Tibial nerve (tissue), 4 donors: ENCODE results near the gene NFKBIB. TPM values are rescaled to one million over a fixed set of nuclear protein-coding genes. Genes with fewer than 3 reads are reported as not detected.
A peak's percentile ranks its signal among the peaks of the same experiment; 100 is the strongest.

Source experiments
- DNase-seq, 2 donors: peaks; one replicate each; pipeline ENCODE4 v3.0.0-alpha.2; 2019; ENCODE audit warnings: low spot score in 2 of 2
- H3K27ac ChIP-seq, 4 donors: fragments of 200-600 bp; sonication (generic) in 3 of 4; one replicate each; pipeline ENCODE4 v1.5.1; 2017 to 2019; ENCODE audit warnings: mild to moderate bottlenecking in 1 of 4
- H3K27me3 ChIP-seq, 2 donors: fragments of 200-600 bp; sonication (generic) in 1 of 2; one replicate each; pipeline versions ENCODE4 v1.5.1 to v1.6.0; 2017 to 2019
- H3K36me3 ChIP-seq, 3 donors: fragments of 200-600 bp; sonication (generic); one replicate each; pipeline ENCODE4 v1.5.1; 2018 to 2019
- H3K4me1 ChIP-seq, 4 donors: fragments of 200-600 bp; sonication (generic) in 3 of 4; one replicate each; pipeline ENCODE4 v1.5.1; 2017 to 2019
- H3K4me3 ChIP-seq, 4 donors: fragments of 200-600 bp; sonication (generic) in 3 of 4; one replicate each; pipeline ENCODE4 v1.5.1; 2017 to 2019; ENCODE audit warnings: mild to moderate bottlenecking in 1 of 4, moderate library complexity in 1 of 4
- H3K9me3 ChIP-seq, 4 donors: fragments of 200-600 bp; sonication (generic) in 3 of 4; one replicate each; pipeline ENCODE4 v1.5.1; 2017 to 2019
- CTCF ChIP-seq, 5 experiments: fragments of 200-600 bp in 3 of 5; fragments of 450-650 bp in 2 of 5; sonication (generic) in 3 of 5; IDR thresholded peaks; one replicate each; pipeline ENCODE4 v1.5.1; 2016 to 2019; ENCODE audit warnings: antibody characterized with exemption in 5 of 5, mild to moderate bottlenecking in 3 of 5, moderate library complexity in 2 of 5
- EP300 ChIP-seq, 2 donors: sonication (generic); formaldehyde crosslinking; IDR thresholded peaks; one replicate each; pipeline ENCODE4 v1.6.1; 2017; ENCODE audit warnings: antibody characterized with exemption in 2 of 2, mild to moderate bottlenecking in 1 of 2
- POLR2A ChIP-seq, 2 donors: fragments of 450-650 bp; IDR thresholded peaks; one replicate each; pipeline ENCODE4 v1.6.1; 2017; ENCODE audit warnings: antibody characterized with exemption in 2 of 2, mild to moderate bottlenecking in 2 of 2, moderate library complexity in 2 of 2
- whole genome bisulfite sequencing, 2 donors: methylation state at CpG; one replicate each; pipeline ENCODE4 v1.1.5; 2018; 5-methylcytosine and 5-hydroxymethylcytosine counted together
- total RNA-seq, 4 donors: library from RNA; depleted of rRNA; stranded (reverse); fragments of >200 nt; gene quantifications; one replicate each; pipeline ENCODE4 v1.1.0, GENCODE V29; 2016

Gene NFKBIB
- total RNA-seq, 4 donors from 2014 or later, result 16.0 to 33.0 (median 25.2) TPM

GRCh38 chr19:38929929-38930775, 30.4 kb downstream of the NFKBIB start, which contains the start of gene SARS2:
TSS of gene SARS2 (minus strand) at chr19:38930763. CDS start at chr19:38930736, 27 bp downstream.
- H3K27ac ChIP-seq, result peak within 1 kb of the TSS; percentile 77 to 88 (median 82)
- TF ChIP-seq EP300 (IDR thresholded peaks at IDR 0.05) (peak; percentile 83 to 94), CTCF (IDR thresholded peaks at IDR 0.05) (peak; percentile 98 to 100 (median 99)), POLR2A (IDR thresholded peaks at IDR 0.05) (peak in 1 of 2 donors; percentile 6)
- WGBS, 2 donors, result 3 to 5% methylated on average over 29 to 49 of the region's 49 CpGs

GRCh38 chr19:38930776-38931520, 31.2 kb downstream of the NFKBIB start, which contains the start of gene MRPS12:
TSS of gene MRPS12 (plus strand) at chr19:38930944. CDS start at chr19:38931295, 351 bp downstream.
- Histone ChIP-seq H3K4me3 (peak within 1 kb of the TSS; percentile 48 to 91 (median 76)), H3K4me1 (peaks cover 0 to 29% (median 14%) of the 10 kb centered on the region in 4 donors), H3K27ac (peak within 1 kb of the TSS; percentile 77 to 88 (median 82)), H3K9me3 (peaks cover 0 to 9% (median 0%) of the 10 kb centered on the region in 4 donors), H3K27me3 (no peaks in the 10 kb centered on the region), H3K36me3 (peaks cover 0 to 54% (median 0%) of the 10 kb centered on the region in 3 donors)
- DNase-seq, result peak; percentile 97 to 99
- WGBS, 2 donors, result 0 to 1% methylated on average over 26 to 40 of the region's 40 CpGs
- peak in 1 of 2 donors; percentile 35 for TF ChIP-seq POLR2A (IDR thresholded peaks at IDR 0.05)
- no peak for TF ChIP-seq CTCF (IDR thresholded peaks at IDR 0.05)
- peak in 1 of 2 donors; percentile 35 for TF ChIP-seq EP300 (IDR thresholded peaks at IDR 0.05)

More at GRCh38 chr19:38929929-38930775, 30.4 kb downstream of the NFKBIB start, which contains the start of gene SARS2:
- Histone ChIP-seq H3K4me3 (peak within 1 kb of the TSS; percentile 48 to 91 (median 76)), H3K4me1 (peaks cover 0 to 29% (median 14%) of the 10 kb centered on the region in 4 donors), H3K27me3 (no peaks in the 10 kb centered on the region), H3K36me3 (peaks cover 0 to 54% (median 0%) of the 10 kb centered on the region in 3 donors), H3K9me3 (peaks cover 0 to 6% (median 0%) of the 10 kb centered on the region in 4 donors)
- DNase-seq, result peak; percentile 78 to 90

GRCh38 chr19:38931521-38931793, 31.7 kb downstream of the NFKBIB start:
- peaks cover 0 to 54% (median 0%) of the 10 kb centered on the region in 3 donors for H3K36me3 ChIP-seq
- 31 to 33% methylated on average over 8 of the region's 8 CpGs for WGBS, 2 donors
- TF ChIP-seq EP300 (IDR thresholded peaks at IDR 0.05), result no peak
- no peak for TF ChIP-seq POLR2A (IDR thresholded peaks at IDR 0.05)
- no peak for TF ChIP-seq CTCF (IDR thresholded peaks at IDR 0.05)
- H3K27me3 ChIP-seq, result no peaks in the 10 kb centered on the region
- H3K27ac ChIP-seq, result peak overlapping the region in 3 of 4 donors; percentile 78 to 88 (median 86)
- H3K4me3 ChIP-seq, result peak overlapping the region; percentile 48 to 91 (median 76)
- H3K4me1 ChIP-seq, result peaks cover 0 to 29% (median 14%) of the 10 kb centered on the region in 4 donors
- DNase-seq, result no peak
- peaks cover 0 to 9% (median 0%) of the 10 kb centered on the region in 4 donors for H3K9me3 ChIP-seq

- Histone ChIP-seq H3K9me3 (peaks cover 0 to 9% (median 0%) of the 10 kb centered on the region in 4 donors), H3K27me3 (no peaks in the 10 kb centered on the region), H3K4me1 (peaks cover 0 to 29% (median 14%) of the 10 kb centered on the region in 4 donors), H3K27ac (no peak overlapping the region), H3K36me3 (peaks cover 0 to 53% (median 0%) of the 10 kb centered on the region in 3 donors), H3K4me3 (no peak overlapping the region)
- DNase-seq, result no peak
- TF ChIP-seq EP300 (IDR thresholded peaks at IDR 0.05), result no peak
- TF ChIP-seq CTCF (IDR thresholded peaks at IDR 0.05), result peak in 1 of 5 experiments; percentile 18
- WGBS, 2 donors, result 85 to 89% methylated on average over 25 to 29 of the region's 29 CpGs
Observed at GRCh38 chr19:38932425-38933179, 32.8 kb downstream of the NFKBIB start.
